PFSK-1 (cell line): Measurements from ENCODE around the gene TMEM190.

Experiments
- FOXP2 ChIP-seq: optimal IDR thresholded peaks from 2 replicates; pipeline ENCODE3; 2011; ENCODE audit warnings: borderline replicate concordance, control low read depth, inconsistent platforms; ENCODE audit not compliant: insufficient read depth; ENCODE audit errors: extremely low read length, extremely low read depth
- POLR2AphosphoS5 ChIP-seq: IDR thresholded peaks from 2 replicates; pipeline ENCODE4 v1.6.1; 2012; ENCODE audit warnings: low read depth, mild to moderate bottlenecking, control low read depth, low read length, moderate library complexity
- REST ChIP-seq, 2 experiments: IDR thresholded peaks; 2 replicates each; pipeline versions ENCODE4 v1.6.1 to v1.8.0; 2011 to 2012; ENCODE audit warnings: low read depth in 2 of 2, low read length in 2 of 2, control low read depth in 1 of 2, inconsistent platforms in 1 of 2, mild to moderate bottlenecking in 1 of 2, moderate library complexity in 1 of 2; ENCODE audit not compliant: insufficient read depth in 1 of 2
- SIN3A ChIP-seq: IDR thresholded peaks from 2 replicates; pipeline ENCODE4 v1.6.1; 2012; ENCODE audit warnings: mild to moderate bottlenecking, low read length, moderate library complexity, borderline replicate concordance; ENCODE audit not compliant: insufficient read depth
- TAF1 ChIP-seq: IDR thresholded peaks from 2 replicates; pipeline ENCODE4 v1.6.1; 2012; ENCODE audit warnings: low read length, control low read depth, borderline replicate concordance; ENCODE audit not compliant: insufficient read depth

The TMEM190 gene

GRCh38 chr19:55406826-55407549 lies 30.4 kb downstream of the TMEM190 start:
- no peak for TF ChIP-seq SIN3A
- no peak for TF ChIP-seq POLR2AphosphoS5
- no peak for TF ChIP-seq TAF1
- TF ChIP-seq FOXP2 = no peak
- no peak for TF ChIP-seq REST (IDR thresholded peaks at IDR 0.05; ENCODE audit: insufficient read depth in 1 of 2, low read depth in 2 of 2, low read length in 2 of 2)

GRCh38 chr19:55407550-55407799 lies 30.8 kb downstream of the TMEM190 start, which contains the start of gene UBE2S:
Gene UBE2S (minus strand): TSS chr19:55407788. CDS start chr19:55407589, 199 bp downstream.
- 0 out of 4 replicates have a peak, but pooled peaks of 1 of the 2 experiments have one; percentile 57 for TF ChIP-seq REST (IDR thresholded peaks at IDR 0.05; ENCODE audit: insufficient read depth in 1 of 2, low read depth in 2 of 2, low read length in 2 of 2)
- peak; percentile 93; the same call in 1 of the 2 replicates for TF ChIP-seq TAF1
- TF ChIP-seq POLR2AphosphoS5 = peak; percentile 98

GRCh38 chr19:55407800-55408532 lies 31.3 kb downstream of the TMEM190 start:
- TF ChIP-seq TAF1 (no peak; the same call in 1 of the 2 replicates), FOXP2 (no peak), SIN3A (no peak), REST (IDR thresholded peaks at IDR 0.05; ENCODE audit: insufficient read depth in 1 of 2, low read depth in 2 of 2, low read length in 2 of 2) (no peak), POLR2AphosphoS5 (no peak)

- no peak for TF ChIP-seq FOXP2
- TF ChIP-seq TAF1 = no peak
- no peak for TF ChIP-seq SIN3A
- no peak for TF ChIP-seq POLR2AphosphoS5
- TF ChIP-seq REST (IDR thresholded peaks at IDR 0.05; ENCODE audit: insufficient read depth in 1 of 2, low read depth in 2 of 2, low read length in 2 of 2) = no peak
These were observed 31.9 kb downstream of the TMEM190 start for GRCh38 chr19:55408533-55408872.

GRCh38 chr19:55410168-55410567 lies 33.5 kb downstream of the TMEM190 start:
- no peak for TF ChIP-seq FOXP2
- TF ChIP-seq REST (IDR thresholded peaks at IDR 0.05; ENCODE audit: insufficient read depth in 1 of 2, low read depth in 2 of 2, low read length in 2 of 2) = no peak
- TF ChIP-seq POLR2AphosphoS5 = no peak
- no peak for TF ChIP-seq SIN3A
- no peak for TF ChIP-seq TAF1
